Liver (tissue), 3 donors: ENCODE data around the gene GNAT2.

Experiments
- ATF3 ChIP-seq: IDR thresholded peaks from 2 replicates; pipeline ENCODE4 v1.6.1; 2016; ENCODE audit warnings: antibody characterized with exemption
- CTCF ChIP-seq: fragments of 150-350 bp; IDR thresholded peaks from 2 replicates; pipeline ENCODE4 v1.5.1; 2017; ENCODE audit warnings: improper control_type of control experiment, low read depth, low read length; ENCODE audit not compliant: missing input control
- FOXA1 ChIP-seq: IDR thresholded peaks from 2 replicates; pipeline ENCODE4 v1.6.1; 2016; ENCODE audit warnings: antibody characterized with exemption
- GABPA ChIP-seq, 2 donors: IDR thresholded peaks in 1 of 2; conservative IDR thresholded peaks in 1 of 2; 2 replicates each; pipeline ENCODE4 v1.6.1; 2016; ENCODE audit warnings: antibody characterized with exemption in 2 of 2, mild to moderate bottlenecking in 1 of 2, moderate library complexity in 1 of 2
- HNF4G ChIP-seq: IDR thresholded peaks from 2 replicates; pipeline ENCODE4 v1.6.1; 2016; ENCODE audit warnings: antibody characterized with exemption
- JUND ChIP-seq, 2 donors: IDR thresholded peaks; 2 replicates each; pipeline ENCODE4 v1.6.1; 2016; ENCODE audit warnings: antibody characterized with exemption in 2 of 2
- MAX ChIP-seq: IDR thresholded peaks from 2 replicates; pipeline ENCODE4 v1.6.1; 2016; ENCODE audit warnings: antibody characterized with exemption
- NR2F2 ChIP-seq: IDR thresholded peaks from 2 replicates; pipeline ENCODE4 v1.6.1; 2016; ENCODE audit warnings: antibody characterized with exemption
- RAD21 ChIP-seq, 2 donors: IDR thresholded peaks; 2 replicates each; pipeline ENCODE4 v1.6.1; 2016; ENCODE audit warnings: antibody characterized with exemption in 2 of 2, mild to moderate bottlenecking in 2 of 2
- REST ChIP-seq: IDR thresholded peaks from 2 replicates; pipeline ENCODE4 v1.6.1; 2016; ENCODE audit warnings: antibody characterized with exemption, mild to moderate bottlenecking
- SP1 ChIP-seq: IDR thresholded peaks from 2 replicates; pipeline ENCODE4 v1.6.1; 2018; ENCODE audit warnings: antibody characterized with exemption, mild to moderate bottlenecking
- YY1 ChIP-seq: IDR thresholded peaks from 2 replicates; pipeline ENCODE4 v1.6.1; 2016; ENCODE audit warnings: antibody characterized with exemption, mild to moderate bottlenecking
- ZBTB33 ChIP-seq: IDR thresholded peaks from 2 replicates; pipeline ENCODE4 v1.6.1; 2016; ENCODE audit warnings: antibody characterized with exemption
- donor health status: healthy.
- donor health status: healthy.

GRCh38 chr1:109582021-109582420, 37.4 kb downstream of the GNAT2 start:
- TF ChIP-seq RAD21 (IDR thresholded peaks at IDR 0.05) = no peak
- TF ChIP-seq CTCF = no peak
- TF ChIP-seq ATF3 = no peak
- no peak for TF ChIP-seq REST
- no peak for TF ChIP-seq GABPA (IDR thresholded peaks at IDR 0.05 in 1 of 2, conservative IDR thresholded peaks at IDR 0.05 in 1 of 2)
- no peak for TF ChIP-seq MAX
- no peak for TF ChIP-seq FOXA1
- TF ChIP-seq HNF4G = no peak
- no peak for TF ChIP-seq NR2F2
- no peak for TF ChIP-seq SP1
- no peak for TF ChIP-seq YY1
- no peak for TF ChIP-seq JUND (IDR thresholded peaks at IDR 0.05)
- TF ChIP-seq ZBTB33 = no peak
